Heart left ventricle (tissue), 16 donors: ENCODE results near the gene ARHGAP31. TPM values are rescaled to one million over a fixed set of nuclear protein-coding genes. Genes with fewer than 3 reads are reported as not detected.
A peak's percentile ranks its signal among the peaks of the same experiment; 100 is the strongest.

Experiments used
- ATAC-seq, 4 donors: fragments of 200-7000 bp; cut with Tn5 transposase; one replicate each; pipeline ENCODE4 v1.9.1; 2020 to 2022; ENCODE audit warnings: moderate library complexity in 4 of 4, mild to moderate bottlenecking in 3 of 4, moderate number of reproducible peaks in 1 of 4
- DNase-seq, 5 donors: peaks; one replicate each; pipeline ENCODE4 v3.0.0-alpha.2; 2020
- H3K27ac ChIP-seq, 12 donors: fragments of 200-600 bp; sonication (generic) in 4 of 12; one replicate each; pipeline versions ENCODE4 v1.5.0 to v1.8.0; 2016 to 2022; ENCODE audit warnings: mild to moderate bottlenecking in 2 of 12
- H3K27me3 ChIP-seq, 9 donors: fragments of 200-600 bp; sonication (generic) in 2 of 9; one replicate each; pipeline versions ENCODE4 v1.5.1 to v1.8.0; 2016 to 2022; ENCODE audit warnings: mild to moderate bottlenecking in 3 of 9
- H3K36me3 ChIP-seq, 9 donors: fragments of 200-600 bp; sonication (generic) in 2 of 9; one replicate each; pipeline versions ENCODE4 v1.5.0 to v1.8.0; 2018 to 2022; ENCODE audit warnings: mild to moderate bottlenecking in 2 of 9
- H3K4me1 ChIP-seq, 12 donors: fragments of 200-600 bp; sonication (generic) in 4 of 12; one replicate each; pipeline versions ENCODE4 v1.5.0 to v1.8.0; 2016 to 2022; ENCODE audit warnings: mild to moderate bottlenecking in 3 of 12
- H3K4me3 ChIP-seq, 12 donors: fragments of 200-600 bp; sonication (generic) in 4 of 12; one replicate each; pipeline versions ENCODE4 v1.5.0 to v1.8.0; 2017 to 2022; ENCODE audit warnings: mild to moderate bottlenecking in 9 of 12, moderate library complexity in 4 of 12
- H3K9me3 ChIP-seq, 12 donors: fragments of 200-600 bp; sonication (generic) in 4 of 12; one replicate each; pipeline versions ENCODE4 v1.5.0 to v1.8.0; 2016 to 2022; ENCODE audit warnings: mild to moderate bottlenecking in 1 of 12
- POLR2A ChIP-seq, 2 donors: fragments of 450-650 bp; IDR thresholded peaks; one replicate each; pipeline ENCODE4 v1.6.1; 2017; ENCODE audit warnings: antibody characterized with exemption in 2 of 2, mild to moderate bottlenecking in 2 of 2, moderate library complexity in 2 of 2
- WGBS, 4 donors: extraction: QIAGEN DNeasy Blood & Tissue Kit in 2 of 4; methylation state at CpG; one replicate each; pipeline versions ENCODE4 v1.1.5 to v1.1.7; 2013 to 2018; 5-methylcytosine and 5-hydroxymethylcytosine counted together
- intact Hi-C, 10 donors: fragments of 100-400 bp; cut with DNase I; formaldehyde crosslinking; loops; one replicate each; pipeline versions ENCODE4 v1.11.1 to v1.14.2; 2022
- polyA plus RNA-seq, 2 donors: library from polyadenylated mRNA; stranded (reverse); fragments of 200-250 nt; gene quantifications; one replicate each; pipeline ENCODE4 v1.2.3, GENCODE V29; 2013
- total RNA-seq, 9 donors: library from RNA; depleted of rRNA in 2 of 9; stranded (reverse); fragments of >200 nt in 2 of 9; fragmentation: NEBNext Ultra II Directional in 3 of 9; extraction: Animal tissue kit (Norgen Biotek cat#: 25700) in 3 of 9; gene quantifications; one replicate each; pipeline versions ENCODE4 v1.1.0 to v1.2.4, GENCODE V29; 2016 to 2023
- TF ChIP-seq, protein P1 (sequence below), 12 donors: fragments of 200-600 bp; sonication (generic) in 4 of 12; IDR thresholded peaks; one replicate each; pipeline versions ENCODE4 v1.5.0 to v1.8.0; 2018 to 2022; ENCODE audit warnings: antibody characterized with exemption in 12 of 12, mild to moderate bottlenecking in 5 of 12
- donor health status: ischemic (EF 13 %, LVEDD 7.1; RV severe dilation, severe dysfunction).
- donor health status: healthy with polysubstance abuse.
- donor health status: DM: no; HTN: yes; CAD: no.
- donor health status: DM: no; HTN: no; CAD: no.
- donor health status: ischemic (EF 25% LVEDD 6.9; RV normal size, moderate dysfunction).
- donor health status: ischemic (EF 25% LVEDD 5.7; RV mildly dilated, moderate dysfunction).
- donor health status: healthy.
- donor health status: DM: yes; HTN: yes; CAD: no.
- donor health status: ischemic (EF 35%, LVEDD 5.7; RV mildly dilated, moderate dysfunction).
- donor health status: nonischemic (EF 11% LVEDD 7.7; RV severe dilation, severe dysfunction).
- donor health status: DM: yes; HTN: yes; CAD: no.
- donor health status: PGD.
- donor health status: ischemic (EF 29% LVEDD 5.4; RV normal size, mild dysfunction).
- donor health status: nonischemic (EF 23%, LVEDD 6.1; RV moderate dilation, normal function).

ARHGAP31 gene
- total and polyA plus RNA-seq, 11 donors, result 10.4 to 79.1 (median 33.5) TPM

DNA sequence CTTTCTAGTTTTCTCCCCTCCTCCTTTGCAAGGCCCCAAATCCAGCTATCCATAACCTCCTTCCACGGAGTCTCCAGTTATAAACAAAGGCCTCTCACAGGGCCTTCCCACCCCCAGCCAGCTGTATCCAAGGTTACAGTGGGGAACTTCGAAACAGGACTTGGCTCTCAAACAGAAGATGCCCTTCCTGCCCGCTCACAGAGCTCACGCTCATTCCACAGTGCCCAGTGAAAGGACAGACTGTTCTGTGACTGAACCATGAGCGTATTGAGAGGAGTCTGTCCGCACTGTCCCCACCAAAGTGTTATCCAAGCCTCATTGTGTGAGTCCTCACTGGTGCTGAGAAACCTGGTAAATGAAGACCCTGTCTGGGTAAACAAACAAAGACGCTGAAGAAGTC, 35.4 kb downstream of the ARHGAP31 start:
- Histone ChIP-seq H3K4me3 (no peak overlapping the region), H3K27ac (no peak overlapping the region), H3K4me1 (peaks cover 12 to 77% (median 49%) of the 10 kb centered on the region in 12 donors), H3K27me3 (no peaks in the 10 kb centered on the region), H3K9me3 (no peaks in the 10 kb centered on the region), H3K36me3 (peaks cover 0 to 12% (median 0%) of the 10 kb centered on the region in 9 donors)
- DNase-seq (no peak), ATAC-seq (no peak)
- TF ChIP-seq, protein P1, sequence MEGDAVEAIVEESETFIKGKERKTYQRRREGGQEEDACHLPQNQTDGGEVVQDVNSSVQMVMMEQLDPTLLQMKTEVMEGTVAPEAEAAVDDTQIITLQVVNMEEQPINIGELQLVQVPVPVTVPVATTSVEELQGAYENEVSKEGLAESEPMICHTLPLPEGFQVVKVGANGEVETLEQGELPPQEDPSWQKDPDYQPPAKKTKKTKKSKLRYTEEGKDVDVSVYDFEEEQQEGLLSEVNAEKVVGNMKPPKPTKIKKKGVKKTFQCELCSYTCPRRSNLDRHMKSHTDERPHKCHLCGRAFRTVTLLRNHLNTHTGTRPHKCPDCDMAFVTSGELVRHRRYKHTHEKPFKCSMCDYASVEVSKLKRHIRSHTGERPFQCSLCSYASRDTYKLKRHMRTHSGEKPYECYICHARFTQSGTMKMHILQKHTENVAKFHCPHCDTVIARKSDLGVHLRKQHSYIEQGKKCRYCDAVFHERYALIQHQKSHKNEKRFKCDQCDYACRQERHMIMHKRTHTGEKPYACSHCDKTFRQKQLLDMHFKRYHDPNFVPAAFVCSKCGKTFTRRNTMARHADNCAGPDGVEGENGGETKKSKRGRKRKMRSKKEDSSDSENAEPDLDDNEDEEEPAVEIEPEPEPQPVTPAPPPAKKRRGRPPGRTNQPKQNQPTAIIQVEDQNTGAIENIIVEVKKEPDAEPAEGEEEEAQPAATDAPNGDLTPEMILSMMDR (IDR thresholded peaks at IDR 0.05), result no peak
- intact Hi-C loops, result loop anchor here in 1 of 10 donors (10.0 kb wide), 1 partner anchor 55 kb away; no protein-coding TSS in a partner anchor
- WGBS, 4 donors, result 81 to 93% (median 91%) methylated on average over 7 of the region's 7 CpGs

DNA sequence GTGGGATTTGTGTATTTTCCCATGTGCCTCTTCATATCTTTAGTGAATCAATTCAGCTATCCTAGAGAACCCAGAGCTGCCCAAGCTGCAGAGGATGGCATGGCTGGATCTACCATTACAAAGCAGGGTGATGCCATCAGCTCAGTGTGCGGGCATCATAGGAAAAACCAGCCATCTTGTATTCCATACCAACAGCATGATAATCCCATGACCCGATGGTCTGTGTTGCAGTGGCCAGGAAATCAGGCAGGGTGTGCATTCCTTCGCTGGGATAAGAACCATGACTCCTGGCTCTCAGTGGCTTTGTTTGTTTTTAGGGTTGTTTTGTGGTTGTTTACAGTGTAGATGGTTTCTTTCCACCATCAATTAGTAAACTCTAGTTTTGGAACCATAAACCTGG, 36.0 kb downstream of the ARHGAP31 start:
- H3K27ac ChIP-seq, result peak overlapping the region in 2 of 12 donors; percentile 24 to 46
- peaks cover 12 to 79% (median 48%) of the 10 kb centered on the region in 12 donors for H3K4me1 ChIP-seq
- intact Hi-C loops, result loop anchor here in 2 of 10 donors (5.0 kb wide), 2 partner anchors 33 to 53 kb away; no protein-coding TSS in a partner anchor

DNA sequence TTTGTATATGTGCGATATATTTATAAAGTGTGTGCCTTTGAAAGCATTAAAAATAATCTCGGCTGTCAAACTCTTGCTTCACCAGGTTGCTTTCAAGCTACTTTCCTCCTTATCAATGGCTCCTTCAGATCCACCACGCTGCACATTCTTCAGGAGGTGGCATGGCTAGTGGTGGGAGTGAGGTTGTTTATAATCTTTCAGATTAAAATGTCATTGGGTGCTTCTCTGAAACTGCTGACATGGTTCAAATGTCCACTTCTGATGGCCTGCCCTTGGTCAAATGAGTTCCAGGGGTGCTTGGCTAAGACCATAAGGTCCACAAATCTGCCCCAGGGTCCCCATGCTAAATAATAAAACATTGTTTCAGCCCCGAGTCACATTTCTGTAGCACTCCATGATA, 36.7 kb downstream of the ARHGAP31 start:
- no peak overlapping the region for H3K4me3 ChIP-seq
- H3K9me3 ChIP-seq, result no peaks in the 10 kb centered on the region
- H3K27ac ChIP-seq, result peak overlapping the region in 1 of 12 donors; percentile 46
- no peak for TF ChIP-seq POLR2A (IDR thresholded peaks at IDR 0.05)
- TF ChIP-seq, protein P1 (IDR thresholded peaks at IDR 0.05), result no peak
- ATAC-seq, result no peak
- WGBS, 4 donors, result 78 to 87% (median 83%) methylated on average over 4 of the region's 4 CpGs
- H3K27me3 ChIP-seq, result no peaks in the 10 kb centered on the region
- H3K36me3 ChIP-seq, result peaks cover 0 to 12% (median 0%) of the 10 kb centered on the region in 9 donors
- no peak for DNase-seq
- peaks cover 12 to 77% (median 47%) of the 10 kb centered on the region in 12 donors for H3K4me1 ChIP-seq
- intact Hi-C loops, result loop anchor here in 2 of 10 donors (5.0 kb wide), 2 partner anchors 34 to 54 kb away; no protein-coding TSS in a partner anchor

More for the DNA sequence above, 36.0 kb downstream of the ARHGAP31 start:
- 76 to 86% (median 83%) methylated on average over 3 of the region's 3 CpGs for WGBS, 4 donors
- no peaks in the 10 kb centered on the region for H3K9me3 ChIP-seq
- H3K27me3 ChIP-seq, result no peaks in the 10 kb centered on the region
- TF ChIP-seq POLR2A (IDR thresholded peaks at IDR 0.05), result no peak
- TF ChIP-seq, protein P1 (IDR thresholded peaks at IDR 0.05), result no peak
- no peak overlapping the region for H3K4me3 ChIP-seq
- DNase-seq (no peak), ATAC-seq (no peak)
- peaks cover 0 to 12% (median 0%) of the 10 kb centered on the region in 9 donors for H3K36me3 ChIP-seq

DNA sequence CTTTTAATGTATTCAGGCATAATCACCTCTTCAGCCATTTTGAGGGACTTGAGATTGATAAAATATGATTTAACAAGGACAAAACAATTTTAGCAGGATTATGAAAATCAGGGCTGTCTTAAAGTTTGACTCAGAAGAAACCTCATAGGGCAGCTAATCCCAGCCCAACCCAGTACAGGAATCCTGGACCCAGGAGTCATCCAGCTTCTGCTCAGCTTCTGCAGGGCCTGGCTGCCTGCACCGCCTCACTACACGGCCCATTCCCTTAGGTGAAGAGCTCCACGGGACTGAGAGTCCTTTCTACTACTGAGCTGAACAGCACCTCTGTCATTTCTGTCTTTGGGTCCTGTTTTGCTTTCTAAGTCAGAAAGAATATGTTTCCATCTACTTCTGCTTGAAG, 37.5 kb downstream of the ARHGAP31 start:
- Histone ChIP-seq H3K4me3 (no peak overlapping the region), H3K27ac (peak overlapping the region in 8 of 12 donors; percentile 32 to 79 (median 52)), H3K9me3 (peaks cover 0 to 2% (median 0%) of the 10 kb centered on the region in 12 donors), H3K27me3 (no peaks in the 10 kb centered on the region), H3K36me3 (peaks cover 0 to 12% (median 0%) of the 10 kb centered on the region in 9 donors), H3K4me1 (peaks cover 12 to 69% (median 41%) of the 10 kb centered on the region in 12 donors)
- TF ChIP-seq, protein P1 (IDR thresholded peaks at IDR 0.05), result no peak
- TF ChIP-seq POLR2A (IDR thresholded peaks at IDR 0.05), result no peak
- ATAC-seq (peak in 2 of 4 donors; percentile 36 to 46), DNase-seq (no peak)
- intact Hi-C loops, result loop anchor here in 3 of 10 donors (1.0 to 5.0 kb wide), 3 partner anchors 34 to 54 kb away; no protein-coding TSS in a partner anchor
- WGBS, 4 donors, result 37 to 71% (median 54%) methylated on average over 3 of the region's 3 CpGs
